GM19452 (cell line): Measurements from ENCODE around the gene NFKBIE.

Source experiments
- ATAC-seq: cut with Tn5 transposase; IDR thresholded peaks from one replicate; pipeline ENCODE4 v1.9.1; 2021; ENCODE audit not compliant: unreplicated experiment

The NFKBIE gene

DNA sequence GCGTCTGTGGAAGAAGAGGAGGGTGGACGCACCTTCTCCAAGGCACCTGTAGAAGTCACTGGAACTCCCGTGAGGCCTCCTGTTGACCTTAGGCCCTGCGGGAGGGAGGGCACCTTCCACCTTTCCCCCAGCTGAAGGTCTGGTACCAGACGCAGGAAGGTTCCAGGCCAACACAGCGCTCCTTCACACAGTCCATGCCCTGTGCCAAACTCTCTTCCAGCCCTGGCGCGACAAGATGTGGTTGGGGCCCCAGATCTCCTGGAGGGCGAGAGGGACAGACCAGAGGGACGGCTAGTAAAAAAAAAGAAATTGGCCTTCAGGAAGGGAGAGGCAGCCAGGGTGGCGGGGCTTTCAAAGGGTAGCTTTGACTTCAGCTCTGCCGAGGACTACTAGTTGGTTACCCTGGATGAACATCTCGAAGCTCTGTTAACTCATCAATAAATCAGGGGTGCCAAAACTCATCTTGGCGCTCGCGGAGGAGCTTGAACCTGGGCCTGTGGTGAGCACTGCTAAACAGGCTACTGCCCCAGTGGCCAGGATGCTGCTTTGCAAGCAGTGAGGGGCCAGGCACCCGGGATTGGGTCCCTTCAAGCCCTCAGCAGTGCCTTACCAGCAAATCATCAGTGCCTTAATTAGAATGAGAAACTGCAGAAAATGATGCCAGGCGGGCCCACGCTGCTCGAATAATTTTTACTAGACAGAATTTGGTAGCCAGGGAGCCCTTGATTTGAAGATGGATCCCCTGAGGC, 32.9 kb upstream of the NFKBIE start:
- ATAC-seq: no peak

DNA sequence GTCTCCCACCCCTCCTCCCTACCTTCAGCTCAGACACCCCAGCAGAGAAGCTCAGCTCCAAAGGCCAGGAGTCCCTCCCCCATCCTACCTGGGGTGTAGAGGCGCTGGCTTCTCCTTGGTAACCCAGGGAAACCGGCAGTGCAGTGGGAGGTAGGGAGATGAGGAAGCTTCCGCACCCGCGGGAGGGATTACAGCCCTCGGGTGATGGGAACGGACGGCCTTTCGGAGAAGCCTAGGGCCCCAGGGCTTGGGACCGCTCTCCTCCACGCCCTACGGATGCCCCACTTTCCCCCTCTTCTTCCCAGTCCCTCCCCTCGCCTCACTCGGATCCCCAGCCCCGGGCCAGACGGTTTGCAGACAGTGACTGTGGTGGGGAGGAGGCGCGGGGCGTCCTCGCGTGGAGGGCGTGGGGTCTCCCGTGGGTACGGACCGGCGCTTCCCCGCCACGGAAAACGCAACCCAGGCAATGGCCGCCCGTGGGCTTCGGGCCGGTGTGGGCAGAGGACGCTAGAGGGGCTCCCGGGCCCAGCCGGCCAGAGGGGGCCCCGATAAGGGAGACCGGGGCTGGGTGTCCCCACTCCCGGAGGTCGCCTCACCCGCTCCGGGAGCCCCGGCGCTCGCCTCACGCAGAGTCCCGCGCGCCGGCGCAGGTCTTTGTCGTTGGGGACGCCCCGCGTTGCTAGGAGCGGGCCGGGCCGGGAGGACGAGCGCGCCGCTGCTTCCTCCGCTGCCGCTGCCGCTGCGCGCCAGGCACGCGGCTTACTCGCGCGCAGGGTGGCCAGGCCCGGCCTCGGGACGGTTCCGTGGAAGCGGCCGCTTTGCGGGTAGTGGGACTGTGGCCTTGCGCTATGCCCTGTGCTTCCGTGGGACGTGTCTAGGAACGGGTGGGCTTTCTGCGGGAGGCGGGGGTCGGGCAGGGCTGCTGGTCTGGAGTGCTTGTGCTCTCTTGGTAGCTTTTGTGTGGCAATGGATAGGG, 32.0 kb upstream of the NFKBIE start:
- ATAC-seq: no peak

DNA sequence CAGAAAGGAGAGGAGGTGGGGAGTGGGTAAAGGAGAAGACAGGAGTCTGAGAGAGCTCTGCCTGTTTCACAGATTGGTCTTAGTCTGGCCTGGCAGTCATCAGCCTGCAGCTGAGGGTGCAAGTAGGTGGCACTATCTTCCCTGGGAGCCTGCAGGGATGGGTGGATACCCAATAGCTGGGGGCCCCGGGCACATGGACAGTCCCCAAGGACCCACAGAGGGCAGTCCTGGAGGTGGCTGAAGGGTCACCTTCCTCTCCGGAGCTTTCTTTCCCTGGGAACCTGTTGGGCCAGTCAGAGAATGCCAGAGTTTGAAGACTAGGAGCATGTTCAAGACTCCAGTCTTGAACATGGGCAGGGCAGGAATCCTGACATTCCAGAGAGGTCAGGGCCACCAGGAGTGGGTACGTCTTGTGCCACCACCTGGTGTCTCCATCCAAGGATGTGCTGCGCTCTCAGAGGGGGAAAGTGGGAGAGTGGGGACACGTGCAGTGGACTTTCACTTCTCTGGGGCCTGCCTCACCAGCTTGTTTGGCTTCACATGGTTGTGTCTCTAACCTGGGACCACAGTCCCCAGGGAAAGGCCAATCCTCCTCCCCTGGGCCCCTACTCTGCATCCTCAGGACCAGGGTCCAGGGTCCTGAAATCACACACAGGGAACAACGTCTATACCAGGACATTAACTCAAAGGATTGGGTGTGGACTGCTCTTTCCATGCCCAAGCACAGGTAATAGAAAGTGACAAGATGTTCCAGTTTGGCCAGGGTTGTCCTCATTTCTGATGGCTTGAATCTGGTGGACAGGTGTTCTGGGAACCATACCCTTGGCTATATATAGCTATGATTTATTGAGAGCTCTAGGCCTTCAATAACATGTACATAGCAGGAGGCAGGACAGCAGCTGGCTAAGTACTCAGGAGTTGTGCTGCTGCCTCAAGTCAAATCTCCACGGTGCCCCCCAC, 29.8 kb upstream of the NFKBIE start:
- ATAC-seq: no peak

DNA sequence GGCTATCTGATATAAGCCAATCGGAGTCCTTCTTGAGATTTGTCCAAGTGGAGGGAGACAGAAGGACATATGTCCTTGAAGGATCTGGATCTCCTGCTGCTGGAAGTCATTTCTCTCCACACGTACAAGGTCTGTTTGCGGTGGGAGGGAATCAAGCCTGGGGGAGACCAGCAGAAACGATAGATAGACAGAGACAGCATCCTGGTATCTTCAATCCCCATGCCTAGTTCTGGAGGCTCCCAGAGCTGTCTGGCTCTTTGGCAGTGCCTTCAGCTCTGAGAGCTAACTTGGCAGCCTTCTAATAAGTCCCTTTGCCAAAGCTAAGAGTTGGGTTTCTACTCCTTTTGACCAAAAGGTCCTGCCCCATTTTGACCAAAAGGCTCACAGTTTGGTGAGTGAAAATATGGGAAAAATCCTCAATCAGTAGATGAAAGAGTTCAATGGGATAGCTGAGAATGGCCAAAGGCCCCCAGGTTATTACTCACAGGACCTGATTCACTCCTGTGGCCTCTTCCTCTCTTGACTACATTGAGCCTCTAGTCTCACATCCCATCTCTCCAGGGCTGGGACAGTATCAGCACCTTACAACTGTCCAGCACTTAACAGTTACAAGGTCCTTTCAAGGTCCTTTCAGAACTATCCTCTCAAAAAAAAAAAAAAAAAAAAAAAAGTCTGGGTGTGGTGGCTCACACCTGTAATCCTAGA, 27.5 kb upstream of the NFKBIE start:
- ATAC-seq: no peak

DNA sequence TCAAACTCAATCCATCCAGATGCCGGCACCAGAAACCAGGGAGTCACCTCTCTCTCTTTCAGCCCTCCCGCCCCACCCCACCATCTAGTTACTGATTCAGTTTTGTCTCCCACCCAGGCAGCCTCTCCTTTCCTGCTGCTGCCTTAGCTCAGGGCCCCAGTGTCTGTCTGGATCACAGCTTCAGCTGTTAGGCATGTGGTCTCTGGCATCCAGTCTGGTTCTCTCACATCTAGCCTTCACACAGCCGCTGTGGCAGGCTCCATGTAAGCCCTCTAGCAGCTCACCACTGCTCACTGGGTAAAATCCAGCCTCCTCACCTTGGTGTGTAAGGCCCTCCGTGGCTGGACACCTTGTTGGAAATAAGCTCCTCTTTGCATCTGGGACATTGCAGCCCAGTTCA, 26.5 kb upstream of the NFKBIE start:
- ATAC-seq: no peak

DNA sequence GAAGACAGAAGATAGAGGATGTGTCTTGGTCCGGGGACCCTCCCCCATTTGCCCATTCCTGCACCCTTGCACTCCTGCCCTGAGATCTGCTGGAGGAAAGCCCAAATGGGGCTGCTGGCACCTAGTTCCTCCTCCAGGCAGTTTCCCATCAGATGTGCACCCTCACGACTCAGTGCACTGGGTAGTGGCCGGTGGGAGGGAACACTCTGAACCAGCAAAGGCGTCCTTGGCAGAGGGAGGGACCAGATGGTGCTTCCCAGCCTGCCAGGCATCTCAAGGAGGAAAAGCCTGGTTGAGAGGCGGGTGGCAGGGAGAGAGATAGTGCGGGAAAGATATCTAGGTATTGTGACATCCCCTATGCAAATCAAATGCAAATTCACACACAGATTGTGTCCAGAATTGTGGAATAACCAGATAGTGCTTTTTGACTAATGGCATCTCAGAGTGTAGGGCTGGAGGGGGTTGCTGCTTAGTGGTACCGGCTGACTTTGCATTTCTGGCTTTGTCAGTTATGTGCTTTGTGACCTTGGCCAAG, 24.4 kb upstream of the NFKBIE start:
- ATAC-seq: no peak

DNA sequence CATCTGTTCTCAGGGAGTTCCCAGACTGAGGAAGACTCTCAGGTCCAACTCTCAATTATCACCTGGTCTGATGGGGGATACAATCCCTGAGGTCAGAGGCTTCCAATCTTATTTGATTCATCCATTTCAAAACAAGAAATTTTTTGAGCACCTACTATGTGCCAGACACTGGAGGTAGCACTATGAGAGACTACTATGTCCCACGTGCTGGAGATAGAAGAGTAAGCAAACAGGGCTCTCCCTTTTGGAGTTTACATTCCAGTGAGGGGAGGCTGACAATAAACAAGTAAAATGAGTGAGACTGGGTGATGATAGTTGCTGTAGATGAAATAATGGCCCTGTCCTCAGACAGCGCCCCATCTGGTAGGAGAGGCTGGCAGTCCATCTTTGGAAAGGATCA, 21.4 kb upstream of the NFKBIE start:
- ATAC-seq: no peak

DNA sequence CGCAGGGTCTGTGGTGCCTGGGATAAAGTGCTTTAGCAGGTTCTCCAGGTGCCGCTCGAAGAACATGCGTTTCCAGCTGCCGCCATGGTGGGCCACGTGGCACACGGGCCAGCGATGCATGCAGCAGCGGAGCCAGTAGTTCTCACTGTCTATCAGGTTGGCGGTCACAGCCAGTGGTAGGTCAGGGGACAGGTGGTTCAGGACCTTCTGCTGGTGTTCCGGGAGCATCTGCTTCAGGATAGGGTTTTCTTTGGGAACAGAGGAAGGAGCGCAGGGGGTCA, 20.9 kb upstream of the NFKBIE start:
- no peak for ATAC-seq

DNA sequence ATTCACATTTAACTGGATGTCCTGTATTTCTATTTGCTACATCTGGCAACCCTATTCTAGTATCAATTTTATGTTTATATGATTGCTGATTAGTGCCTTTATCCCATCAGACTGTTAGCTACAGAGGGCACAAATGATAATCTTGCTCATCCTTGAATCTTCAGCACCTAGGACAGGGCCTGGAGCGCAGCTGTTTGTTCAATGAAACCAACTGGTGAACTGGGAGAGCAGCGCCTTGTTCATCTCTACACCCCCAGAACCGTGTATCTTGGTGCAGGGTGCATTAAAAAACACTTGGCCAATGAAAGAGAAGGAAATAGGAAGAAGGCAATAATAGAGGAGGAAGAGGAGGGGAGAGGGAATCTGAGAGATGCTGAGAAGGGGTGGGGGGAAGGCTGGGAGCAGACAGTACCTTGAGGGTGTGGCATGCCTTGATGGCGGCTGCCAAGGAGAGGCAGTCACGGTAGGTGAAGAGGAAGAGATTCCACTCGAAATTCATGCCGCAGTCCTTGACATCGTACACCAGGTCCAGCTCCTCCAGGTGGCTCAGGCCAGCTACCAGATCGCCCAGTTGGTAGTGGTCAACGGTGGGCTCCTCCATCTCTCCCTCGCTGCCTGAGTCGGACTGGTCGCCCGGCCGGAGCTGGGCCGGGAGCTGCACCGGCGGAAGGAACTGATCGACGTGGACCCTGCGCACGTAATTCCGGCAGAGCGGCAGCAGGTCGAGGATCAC, 20.4 kb upstream of the NFKBIE start:
- no peak for ATAC-seq

DNA sequence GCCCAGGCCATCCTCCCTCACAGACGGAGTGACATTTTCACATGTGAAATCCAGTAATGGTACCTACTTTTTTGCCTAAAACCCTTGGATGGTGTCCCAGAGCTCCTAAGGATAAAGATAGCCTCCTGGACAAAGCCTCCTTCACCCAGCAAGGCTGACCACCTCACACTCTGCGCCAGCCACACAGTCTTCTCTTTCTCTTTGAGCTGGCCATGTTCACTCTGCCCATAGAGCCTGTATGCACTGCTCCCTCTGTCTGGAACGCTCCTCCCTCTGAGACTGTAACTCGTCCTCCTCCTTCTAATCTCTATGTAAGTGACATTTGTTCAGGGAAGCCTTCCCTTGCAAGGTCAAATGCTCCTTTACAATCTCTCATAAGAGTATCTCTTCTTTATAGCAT, 19.5 kb upstream of the NFKBIE start:
- ATAC-seq: no peak

DNA sequence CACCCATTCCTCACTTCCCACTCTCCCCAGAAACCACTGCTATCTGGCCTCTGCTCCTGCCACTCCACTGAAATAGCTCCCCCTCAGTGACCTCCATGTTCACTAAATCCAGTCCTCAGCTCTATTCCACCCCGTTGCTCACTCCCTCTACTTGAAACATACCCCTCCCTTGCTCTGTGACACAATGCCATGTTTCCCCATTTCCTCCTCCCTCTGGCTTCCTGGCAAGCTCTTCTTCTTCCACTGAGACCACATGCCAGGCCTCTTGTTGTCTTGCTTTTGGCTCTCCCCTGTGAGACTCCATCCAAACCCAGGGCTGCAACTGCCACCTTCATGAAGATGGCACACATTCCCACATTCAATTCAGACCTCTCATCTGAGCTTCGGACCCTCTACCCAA, 18.8 kb upstream of the NFKBIE start:
- ATAC-seq: no peak

DNA sequence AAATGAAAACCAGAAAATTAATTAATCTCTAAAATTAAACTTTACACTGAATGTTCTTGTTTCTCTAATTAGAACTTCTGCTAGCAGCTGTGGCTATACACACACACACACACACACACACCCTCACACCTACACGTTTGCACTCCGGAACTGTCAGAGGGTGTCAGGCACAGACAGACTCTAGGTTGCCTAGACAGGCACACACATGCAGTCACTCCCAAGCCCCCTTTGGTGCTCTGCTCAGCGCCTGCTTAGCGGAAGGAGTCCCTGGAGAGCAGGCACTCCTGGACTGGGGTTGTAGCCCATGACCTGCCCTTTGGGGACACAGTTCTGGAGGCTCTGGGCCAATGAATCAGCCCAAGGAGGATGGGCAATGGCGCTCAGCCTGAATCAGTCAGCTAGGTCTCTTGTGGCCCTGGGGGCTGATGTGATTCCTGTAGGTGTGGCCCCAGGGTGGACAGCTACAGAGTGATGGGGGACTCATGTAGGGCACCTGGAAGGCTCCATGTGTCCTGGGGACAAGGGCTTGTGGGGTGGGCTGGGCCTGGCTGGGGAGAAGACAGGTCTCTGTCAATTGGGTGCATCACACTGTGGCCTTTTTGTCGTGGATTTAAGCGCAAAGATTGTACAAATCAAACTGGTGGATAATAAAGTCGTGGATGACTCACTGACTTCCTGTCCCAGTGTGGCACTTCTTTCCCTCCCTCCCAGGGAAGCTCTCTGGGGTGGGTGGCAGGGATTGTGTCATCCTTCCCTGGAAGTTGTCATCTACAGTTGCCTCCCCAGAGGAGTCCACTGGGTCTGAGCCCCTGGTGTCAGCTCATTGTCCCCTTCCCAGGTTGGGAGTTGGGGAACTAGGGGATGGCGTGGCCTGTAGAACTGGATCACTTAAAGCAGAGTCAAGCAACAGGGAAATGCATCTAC, 13.7 kb upstream of the NFKBIE start:
- ATAC-seq: no peak

DNA sequence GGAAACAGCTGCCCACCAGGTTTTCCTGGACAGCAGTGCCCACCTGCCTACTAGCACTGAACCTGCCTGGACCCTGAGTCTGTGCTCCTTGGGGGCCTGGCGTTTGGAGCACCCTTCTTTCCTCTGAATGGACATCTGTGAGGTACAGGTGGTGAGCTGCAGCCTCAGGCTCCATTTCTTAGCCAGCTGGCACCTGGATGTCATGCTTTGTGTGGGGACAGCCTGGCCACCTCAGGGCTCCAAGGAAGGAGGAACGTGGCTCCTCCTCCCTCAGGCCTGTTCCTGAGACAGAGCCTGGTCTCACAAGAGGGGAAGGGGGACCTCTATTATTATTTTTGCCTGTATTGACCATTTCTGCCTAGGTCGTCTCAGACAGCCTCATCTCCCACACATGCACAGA, 13.0 kb upstream of the NFKBIE start:
- no peak for ATAC-seq

DNA sequence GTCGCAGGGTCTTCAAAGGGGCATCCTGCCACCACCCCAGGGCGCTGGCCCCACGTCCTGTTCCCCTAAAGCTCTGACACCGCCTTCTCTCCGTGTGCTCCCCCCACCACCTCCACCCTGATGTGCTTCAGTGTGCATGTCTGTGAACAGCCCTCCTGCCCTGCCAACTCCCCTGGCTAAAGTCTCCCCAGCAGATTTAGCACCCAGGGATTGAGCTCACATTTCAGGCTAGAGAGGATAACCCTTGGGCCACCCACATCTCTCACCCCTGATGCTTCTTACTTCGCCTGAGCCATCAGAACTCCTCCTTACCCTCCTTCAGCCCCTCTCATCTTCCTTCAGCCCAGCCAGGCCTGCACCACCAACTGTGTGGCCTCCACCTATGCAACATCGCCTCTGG, 12.4 kb upstream of the NFKBIE start:
- no peak for ATAC-seq

DNA sequence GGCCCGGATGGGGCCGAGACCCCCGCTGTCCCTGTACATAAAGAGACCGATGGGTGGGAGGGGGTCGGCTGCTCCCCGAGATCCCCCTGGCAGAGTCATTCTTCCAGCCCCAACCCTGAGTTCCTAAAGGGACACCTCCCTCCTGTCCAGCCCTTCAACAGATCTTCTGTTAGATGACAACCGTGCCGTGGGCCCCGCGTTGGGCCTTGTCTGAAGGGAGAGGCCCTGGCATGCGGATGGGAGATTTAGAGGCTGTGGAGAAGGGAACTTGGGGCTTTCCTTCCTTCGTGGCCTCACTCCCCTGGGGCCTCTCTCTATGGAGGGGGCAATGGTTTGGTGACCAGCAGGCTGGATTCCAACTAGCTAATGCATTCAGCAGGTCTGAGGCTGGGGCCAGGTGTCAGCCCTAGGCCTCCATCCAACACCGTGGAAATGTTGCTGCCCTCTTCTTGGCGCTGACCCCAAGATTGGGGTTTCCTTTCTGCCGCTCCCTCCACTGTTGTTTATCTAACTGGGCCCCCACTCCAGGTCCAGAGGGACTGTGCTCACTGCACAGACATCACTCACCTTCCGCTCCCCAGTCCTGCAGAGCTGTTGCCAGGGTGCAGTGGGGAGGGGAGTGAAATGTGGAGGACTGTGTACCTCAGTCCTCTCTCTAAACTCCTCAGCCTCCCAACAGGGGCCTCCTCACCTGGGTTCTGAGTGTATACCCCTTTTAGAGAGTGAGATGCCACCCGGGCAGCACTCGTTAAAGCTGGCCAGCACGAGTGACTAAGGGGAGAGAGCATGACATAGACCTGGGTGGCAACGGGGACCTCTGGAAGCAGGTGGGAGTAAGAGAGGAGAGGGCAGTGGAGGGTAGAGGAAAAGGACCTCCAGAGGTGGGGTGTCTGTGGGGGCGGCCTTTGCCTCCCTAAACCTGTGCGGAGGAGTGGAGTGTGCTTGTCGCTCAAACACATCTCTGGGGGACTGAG, 11.6 kb upstream of the NFKBIE start:
- ATAC-seq: no peak

DNA sequence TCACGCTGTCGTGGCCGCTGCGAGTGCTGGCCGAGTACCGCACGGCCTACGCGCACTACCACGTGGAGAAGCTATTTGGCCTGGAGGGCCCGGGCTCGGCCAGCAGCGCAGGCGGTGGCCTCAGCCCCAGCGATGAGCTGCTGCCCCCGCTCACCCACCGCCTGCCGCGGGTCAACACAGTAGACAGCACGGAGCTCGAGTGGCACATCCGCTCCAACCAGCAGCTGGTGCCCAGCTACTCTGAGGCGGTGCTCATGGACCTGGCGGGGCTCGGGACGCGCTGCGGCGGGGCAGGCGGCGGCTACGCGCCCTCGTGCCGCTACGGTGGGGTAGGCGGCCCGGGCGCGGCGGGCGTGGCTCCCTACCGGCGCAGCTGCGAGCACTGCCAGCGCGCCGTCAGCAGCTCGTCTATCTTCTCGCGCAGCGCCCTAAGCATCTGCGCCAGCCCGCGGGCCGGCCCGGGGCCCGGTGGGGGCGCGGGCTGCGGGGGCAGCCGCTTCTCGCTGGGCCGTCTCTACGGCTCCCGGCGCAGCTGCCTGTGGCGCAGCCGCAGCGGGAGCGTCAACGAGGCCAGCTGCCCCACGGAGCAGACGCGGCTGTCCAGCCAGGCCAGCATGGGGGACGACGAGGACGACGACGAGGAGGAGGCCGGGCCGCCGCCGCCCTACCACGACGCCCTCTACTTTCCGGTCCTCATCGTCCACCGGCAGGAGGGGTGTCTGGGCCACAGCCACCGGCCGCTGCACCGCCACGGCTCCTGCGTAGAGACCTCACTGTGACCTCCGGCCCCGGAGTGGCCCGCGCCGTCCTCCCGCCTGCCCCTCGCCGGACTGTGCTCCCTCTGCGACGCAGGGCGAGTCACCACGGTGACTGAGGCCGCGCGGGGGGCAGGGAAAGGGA, 10.6 kb upstream of the NFKBIE start:
- ATAC-seq: no peak
